ENCODE data around the gene ASPG. TPM values are rescaled to one million over a fixed set of nuclear protein-coding genes. Genes with fewer than 3 reads are reported as not detected.

ASPG gene
- total RNA-seq, 3 donors from 2014 or later (not counting 1 experiment from before 2014, with no cell fraction given): not detected

GRCh38 chr14:104086661-104087461 lies 1.4 kb downstream of the ASPG start:
- H3K4me3 ChIP-seq (ENCODE audit: low read length): no peak overlapping the region
- Mint-ChIP-seq H3K36me3 (no peaks in the 10 kb centered on the region), H3K27ac (no peak overlapping the region), H3K27me3 (ENCODE audit: low read depth in 2 of 2) (peaks cover 0 to 7% of the 10 kb centered on the region in 2 donors), H3K9me3 (no peaks in the 10 kb centered on the region), H3K4me3 (peak overlapping the region; percentile 28), H3K4me1 (no peaks in the 10 kb centered on the region)
- no peaks in the 10 kb centered on the region for H3K27me3 ChIP-seq (ENCODE audit: control insufficient read depth, insufficient read depth, low read length)
- WGBS (ENCODE audit: insufficient coverage): 82% methylated on average over 16 of the region's 16 CpGs
- no peaks in the 10 kb centered on the region for H3K36me3 ChIP-seq (ENCODE audit: control insufficient read depth, insufficient read depth, low read length)
- intact Hi-C loops (cut with micrococcal nuclease): no loop called here
- ATAC-seq: no peak
- no peak overlapping the region for H3K27ac ChIP-seq (ENCODE audit: low read length)
- TF ChIP-seq CTCF (IDR thresholded peaks at IDR 0.05): no peak
- H3K4me1 ChIP-seq (ENCODE audit: control insufficient read depth, insufficient read depth, low read length): peaks cover 5% of the 10 kb centered on the region
- no peaks in the 10 kb centered on the region for H3K9me3 ChIP-seq (ENCODE audit: control insufficient read depth, insufficient read depth, low read length)
- peak in 1 of 2 donors; percentile 13 for DNase-seq

- Mint-ChIP-seq H3K4me1 (no peaks in the 10 kb centered on the region), H3K27ac (no peak overlapping the region), H3K4me3 (no peak overlapping the region), H3K9me3 (no peaks in the 10 kb centered on the region), H3K36me3 (no peaks in the 10 kb centered on the region), H3K27me3 (ENCODE audit: low read depth in 2 of 2) (peaks cover 0 to 7% of the 10 kb centered on the region in 2 donors)
- H3K36me3 ChIP-seq (ENCODE audit: control insufficient read depth, insufficient read depth, low read length): no peaks in the 10 kb centered on the region
- H3K9me3 ChIP-seq (ENCODE audit: control insufficient read depth, insufficient read depth, low read length): no peaks in the 10 kb centered on the region
- DNase-seq (no peak), ATAC-seq (no peak)
- no peak overlapping the region for H3K27ac ChIP-seq (ENCODE audit: low read length)
- 89% methylated on average over 17 of the region's 17 CpGs for WGBS (ENCODE audit: insufficient coverage)
- peaks cover 5% of the 10 kb centered on the region for H3K4me1 ChIP-seq (ENCODE audit: control insufficient read depth, insufficient read depth, low read length)
- TF ChIP-seq CTCF (IDR thresholded peaks at IDR 0.05): no peak
- intact Hi-C loops (cut with micrococcal nuclease): no loop called here
- H3K27me3 ChIP-seq (ENCODE audit: control insufficient read depth, insufficient read depth, low read length): no peaks in the 10 kb centered on the region
- H3K4me3 ChIP-seq (ENCODE audit: low read length): no peak overlapping the region
These were observed 2.0 kb downstream of the ASPG start for GRCh38 chr14:104087505-104087904.

- 85% methylated on average over 22 of the region's 23 CpGs for WGBS (ENCODE audit: insufficient coverage)
- ATAC-seq: no peak
- H3K36me3 ChIP-seq (ENCODE audit: control insufficient read depth, insufficient read depth, low read length): no peaks in the 10 kb centered on the region
These were observed 2.7 kb downstream of the ASPG start for GRCh38 chr14:104087981-104088850.

More at GRCh38 chr14:104087981-104088850, 2.7 kb downstream of the ASPG start:
- Histone ChIP-seq H3K27me3 (ENCODE audit: control insufficient read depth, insufficient read depth, low read length) (no peaks in the 10 kb centered on the region), H3K9me3 (ENCODE audit: control insufficient read depth, insufficient read depth, low read length) (no peaks in the 10 kb centered on the region), H3K4me3 (ENCODE audit: low read length) (no peak overlapping the region), H3K4me1 (ENCODE audit: control insufficient read depth, insufficient read depth, low read length) (peaks cover 5% of the 10 kb centered on the region), H3K27ac (ENCODE audit: low read length) (no peak overlapping the region)
- Mint-ChIP-seq H3K27me3 (ENCODE audit: low read depth in 2 of 2) (peaks cover 0 to 7% of the 10 kb centered on the region in 2 donors), H3K9me3 (no peaks in the 10 kb centered on the region), H3K36me3 (no peaks in the 10 kb centered on the region), H3K4me1 (no peaks in the 10 kb centered on the region), H3K27ac (no peak overlapping the region), H3K4me3 (no peak overlapping the region)
- intact Hi-C loops (cut with micrococcal nuclease): no loop called here
- no peak for TF ChIP-seq CTCF (IDR thresholded peaks at IDR 0.05)
- DNase-seq: no peak
